Natural killer cell (primary cell): ENCODE data around the gene ZNF746. TPM values are rescaled to one million over a fixed set of nuclear protein-coding genes. Genes with fewer than 3 reads are reported as not detected.

Source experiments
- ATAC-seq, 3 donors: fragments of 150-1000 bp in 2 of 3; fragments of 200-7000 bp in 1 of 3; cut with Tn5 transposase; 1 replicate in 1 of 3; 2 replicates in 2 of 3; pipeline ENCODE4 v1.10.0; 2021; ENCODE audit warnings: mild to moderate bottlenecking in 2 of 3, moderate library complexity in 2 of 3
- DNase-seq, 2 donors: peaks; one replicate each; pipeline versions ENCODE4 v3.0.0 to v3.0.0-alpha.2; 2013 to 2021; ENCODE audit warnings: mixed read lengths in 1 of 2
- H3K27ac ChIP-seq: one replicate; pipeline ENCODE4 v1.5.1; 2013; ENCODE audit warnings: mild to moderate bottlenecking, low read length
- H3K27me3 ChIP-seq: one replicate; pipeline ENCODE4 v1.6.1; 2013; ENCODE audit warnings: low read length; ENCODE audit not compliant: control insufficient read depth, insufficient read depth
- H3K36me3 ChIP-seq: one replicate; pipeline ENCODE4 v1.6.1; 2013; ENCODE audit warnings: low read length; ENCODE audit not compliant: control insufficient read depth, insufficient read depth
- H3K4me1 ChIP-seq: one replicate; pipeline ENCODE4 v1.6.1; 2013; ENCODE audit warnings: low read length; ENCODE audit not compliant: control insufficient read depth, insufficient read depth
- H3K4me3 ChIP-seq: one replicate; pipeline ENCODE4 v1.5.1; 2013; ENCODE audit warnings: low read length
- H3K9me3 ChIP-seq: one replicate; pipeline ENCODE4 v1.6.1; 2013; ENCODE audit warnings: low read length; ENCODE audit not compliant: control insufficient read depth, insufficient read depth
- H3K27ac Mint-ChIP-seq, 2 donors: one replicate each; pipeline ENCODE4 v1.8.0; 2022; ENCODE audit warnings: mild to moderate bottlenecking in 2 of 2, mixed read lengths in 2 of 2, moderate library complexity in 1 of 2
- H3K27me3 Mint-ChIP-seq, 2 donors: one replicate each; pipeline ENCODE4 v1.8.0; 2022; ENCODE audit warnings: low read depth in 2 of 2, mixed read lengths in 2 of 2
- H3K36me3 Mint-ChIP-seq: one replicate; pipeline ENCODE4 v1.8.0; 2022; ENCODE audit warnings: mixed read lengths
- H3K4me1 Mint-ChIP-seq, 2 donors: one replicate each; pipeline ENCODE4 v1.8.0; 2022; ENCODE audit warnings: mixed read lengths in 2 of 2
- H3K4me3 Mint-ChIP-seq: one replicate; pipeline ENCODE4 v1.8.0; 2022; ENCODE audit warnings: mild to moderate bottlenecking, moderate library complexity, mixed read lengths
- H3K9me3 Mint-ChIP-seq, 2 donors: one replicate each; pipeline ENCODE4 v1.8.0; 2022; ENCODE audit warnings: mixed read lengths in 2 of 2
- WGBS: methylation state at CpG from one replicate; pipeline ENCODE4 v1.1.7; 2013; ENCODE audit warnings: missing lambda C conversion rate; ENCODE audit not compliant: insufficient coverage; 5-methylcytosine and 5-hydroxymethylcytosine counted together
- intact Hi-C: fragments of 100-400 bp; cut with micrococcal nuclease; formaldehyde crosslinking; loops from one replicate; pipeline ENCODE4 v1.14.2; 2022
- total RNA-seq, 4 donors: library from RNA; stranded (reverse); fragments of 120-200 nt in 1 of 4; gene quantifications; one replicate each; pipeline versions ENCODE4 v1.2.3 to v1.2.4, GENCODE V29; 2013 to 2022
- TF ChIP-seq, protein P1 (sequence below): fragments of 200-600 bp; IDR thresholded peaks from one replicate; pipeline ENCODE4 v1.8.0; 2022; ENCODE audit warnings: antibody characterized with exemption

The ZNF746 gene
- 10 to 100 TPM; 41.4 to 48.6 (median 47.3) TPM for total RNA-seq
- 19.8 TPM for total RNA-seq (2013)

DNA sequence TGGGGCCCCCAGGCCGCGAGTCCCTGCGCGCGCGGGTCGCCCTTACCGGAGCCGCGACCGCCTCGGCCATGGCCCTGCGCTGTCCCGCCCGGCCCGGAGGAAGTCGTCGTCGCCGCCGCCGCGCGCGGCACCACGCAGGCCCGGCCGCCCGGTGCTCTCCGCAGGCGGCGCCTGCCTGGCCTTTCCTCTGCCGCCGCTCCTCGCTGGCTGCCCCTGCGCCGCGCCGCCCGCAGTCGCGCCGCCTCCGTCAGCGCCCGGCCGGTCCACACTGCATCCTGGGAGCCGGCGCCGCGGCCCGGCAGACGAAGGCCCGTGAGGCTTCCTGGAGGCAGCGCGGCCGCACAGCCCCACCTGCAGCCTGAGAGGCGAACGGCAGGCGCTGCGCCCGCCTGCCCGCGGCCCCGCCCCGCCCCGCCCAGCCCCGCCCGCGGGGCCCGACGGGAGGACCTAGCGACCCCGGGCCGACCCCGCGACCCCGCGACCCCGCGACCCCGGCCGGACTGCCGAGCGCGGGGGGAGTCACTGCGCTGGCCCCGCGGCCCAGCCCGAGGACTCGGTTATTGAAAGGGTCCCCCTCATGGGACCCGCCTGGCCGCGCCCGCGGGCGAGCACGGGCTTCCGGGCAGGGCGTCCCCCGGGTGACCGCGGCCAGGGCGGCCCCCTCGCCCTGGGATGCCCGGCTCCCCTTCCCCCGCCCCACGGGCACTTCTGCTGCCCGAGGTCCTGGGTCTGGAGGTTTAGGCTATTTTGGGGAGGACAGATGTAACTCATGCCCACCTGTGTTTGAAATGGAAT, at the start of gene ZNF746:
TSS of gene ZNF746 (minus strand) at position 343 of the 795 bp plus-strand sequence. CDS start at position 70, 273 bp downstream.
- no peaks in the 10 kb centered on the region for H3K9me3 Mint-ChIP-seq
- H3K27ac Mint-ChIP-seq: peak within 1 kb of the TSS; percentile 85 to 94
- TF ChIP-seq, protein P1, sequence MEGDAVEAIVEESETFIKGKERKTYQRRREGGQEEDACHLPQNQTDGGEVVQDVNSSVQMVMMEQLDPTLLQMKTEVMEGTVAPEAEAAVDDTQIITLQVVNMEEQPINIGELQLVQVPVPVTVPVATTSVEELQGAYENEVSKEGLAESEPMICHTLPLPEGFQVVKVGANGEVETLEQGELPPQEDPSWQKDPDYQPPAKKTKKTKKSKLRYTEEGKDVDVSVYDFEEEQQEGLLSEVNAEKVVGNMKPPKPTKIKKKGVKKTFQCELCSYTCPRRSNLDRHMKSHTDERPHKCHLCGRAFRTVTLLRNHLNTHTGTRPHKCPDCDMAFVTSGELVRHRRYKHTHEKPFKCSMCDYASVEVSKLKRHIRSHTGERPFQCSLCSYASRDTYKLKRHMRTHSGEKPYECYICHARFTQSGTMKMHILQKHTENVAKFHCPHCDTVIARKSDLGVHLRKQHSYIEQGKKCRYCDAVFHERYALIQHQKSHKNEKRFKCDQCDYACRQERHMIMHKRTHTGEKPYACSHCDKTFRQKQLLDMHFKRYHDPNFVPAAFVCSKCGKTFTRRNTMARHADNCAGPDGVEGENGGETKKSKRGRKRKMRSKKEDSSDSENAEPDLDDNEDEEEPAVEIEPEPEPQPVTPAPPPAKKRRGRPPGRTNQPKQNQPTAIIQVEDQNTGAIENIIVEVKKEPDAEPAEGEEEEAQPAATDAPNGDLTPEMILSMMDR: peak; percentile 17
- H3K4me3 Mint-ChIP-seq: peak within 1 kb of the TSS; percentile 95
- peak; percentile 92 to 96 (median 93) for ATAC-seq
- intact Hi-C loops: loop anchor here (1.0 to 2.0 kb wide), 4 partner anchors 37 to 259 kb away; partner anchors contain the start of gene ZNF212
- no peaks in the 10 kb centered on the region for H3K9me3 ChIP-seq
- H3K36me3 ChIP-seq: peaks cover 14% of the 10 kb centered on the region
- peak; percentile 79 to 91 for DNase-seq
- H3K27me3 Mint-ChIP-seq: peaks cover 0 to 2% of the 10 kb centered on the region in 2 donors
- H3K27me3 ChIP-seq: no peaks in the 10 kb centered on the region
- peak within 1 kb of the TSS; percentile 24 for H3K27ac ChIP-seq
- WGBS: under 1% methylated on average over 107 of the region's 109 CpGs
- H3K4me1 ChIP-seq: peaks cover 25% of the 10 kb centered on the region
- H3K4me3 ChIP-seq: peak within 1 kb of the TSS; percentile 46
- no peaks in the 10 kb centered on the region for H3K36me3 Mint-ChIP-seq
- peaks cover 36% of the 10 kb centered on the region in 2 donors for H3K4me1 Mint-ChIP-seq

DNA sequence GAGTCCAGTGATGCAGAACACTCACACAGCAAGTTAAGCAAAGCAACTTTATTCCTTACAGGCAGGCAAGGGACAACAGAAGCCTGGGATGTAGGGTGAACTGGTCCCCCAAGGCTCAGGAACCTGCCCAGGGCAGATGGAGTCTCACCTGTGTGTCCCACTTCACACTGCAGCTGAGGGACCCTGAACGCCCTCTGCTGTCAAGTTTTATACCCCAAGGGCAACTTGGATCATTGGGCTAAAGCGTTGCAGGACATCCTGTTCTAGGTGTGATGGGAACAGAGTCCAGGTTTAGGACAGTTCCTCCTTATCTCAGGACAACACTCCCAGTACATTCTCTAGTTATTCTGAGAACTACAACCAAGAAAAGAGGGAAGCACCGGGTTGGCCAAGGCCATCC, 49.5 kb upstream of the ZNF746 start:
- 97% methylated on average over 3 of the region's 3 CpGs for WGBS
- Histone ChIP-seq H3K27me3 (no peaks in the 10 kb centered on the region), H3K4me1 (no peaks in the 10 kb centered on the region)

DNA sequence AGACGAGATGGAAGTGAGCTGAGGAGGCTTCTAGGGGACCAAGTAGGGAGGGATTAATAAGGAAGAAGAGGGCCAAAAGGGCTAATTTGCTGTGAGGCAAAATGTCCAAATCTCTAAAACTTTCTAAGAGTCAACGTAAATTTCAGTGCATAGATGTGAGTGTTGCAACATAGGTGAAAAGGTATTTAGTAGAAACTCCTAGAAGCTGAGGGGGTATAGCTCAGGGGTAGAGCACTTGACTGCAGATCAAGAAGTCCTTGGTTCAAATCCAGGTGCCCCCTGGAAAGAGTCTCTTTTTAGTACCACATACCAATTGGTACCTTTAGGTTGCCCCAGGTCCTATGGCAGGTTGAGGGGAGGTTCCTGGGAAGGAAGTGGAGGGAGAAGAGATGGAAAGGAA, 48.7 kb upstream of the ZNF746 start:
- H3K4me1 Mint-ChIP-seq: no peaks in the 10 kb centered on the region
- no peak overlapping the region for H3K27ac Mint-ChIP-seq
- no peak overlapping the region for H3K27ac ChIP-seq
- H3K9me3 ChIP-seq: no peaks in the 10 kb centered on the region
- H3K4me1 ChIP-seq: no peaks in the 10 kb centered on the region
- DNase-seq (no peak), ATAC-seq (no peak)
- no peak overlapping the region for H3K4me3 ChIP-seq
- WGBS: 98% methylated on average over 2 of the region's 2 CpGs
- no peaks in the 10 kb centered on the region for H3K9me3 Mint-ChIP-seq
- no peaks in the 10 kb centered on the region for H3K36me3 Mint-ChIP-seq
- H3K36me3 ChIP-seq: peaks cover 39% of the 10 kb centered on the region
- intact Hi-C loops: no loop called here
- H3K27me3 ChIP-seq: no peaks in the 10 kb centered on the region
- TF ChIP-seq, protein P1: no peak
- no peak overlapping the region for H3K4me3 Mint-ChIP-seq
- H3K27me3 Mint-ChIP-seq: no peaks in the 10 kb centered on the region

More for the DNA sequence above, 49.5 kb upstream of the ZNF746 start:
- no peaks in the 10 kb centered on the region for H3K9me3 ChIP-seq
- DNase-seq (no peak), ATAC-seq (no peak)
- Mint-ChIP-seq H3K9me3 (no peaks in the 10 kb centered on the region), H3K27ac (no peak overlapping the region), H3K4me3 (no peak overlapping the region), H3K36me3 (peaks cover 2% of the 10 kb centered on the region), H3K4me1 (no peaks in the 10 kb centered on the region), H3K27me3 (no peaks in the 10 kb centered on the region)
- TF ChIP-seq, protein P1: no peak
- intact Hi-C loops: no loop called here
- no peak overlapping the region for H3K27ac ChIP-seq
- H3K4me3 ChIP-seq: no peak overlapping the region
- peaks cover 45% of the 10 kb centered on the region for H3K36me3 ChIP-seq
